HepG2 (cell line): Measurements from ENCODE around the gene PLVAP. TPM values are rescaled to one million over a fixed set of nuclear protein-coding genes. Genes with fewer than 3 reads are reported as not detected.
A peak's percentile ranks its signal among the peaks of the same experiment; 100 is the strongest.

ENCODE experiments used
- ATAC-seq: fragments of 200-7000 bp; cut with Tn5 transposase; 3 replicates; pipeline ENCODE4 v1.9.1; 2020; ENCODE audit warnings: mild to moderate bottlenecking, moderate library complexity
- BruUV-seq: library from RNA; stranded (reverse); fragments of 400-500 nt; replicated peaks from 2 replicates; lab custom pipeline; 2021; lab: Mats Ljungman, UMichigan
- CTCF ChIA-PET: fragments of 300-600 bp; formaldehyde crosslinking; extraction: SDS; loops from one replicate; lab custom pipeline; 2021; ENCODE audit warnings: low total read pairs, inconsistent platforms, low intra/inter-chr PET ratio; lab: Yijun Ruan, JAX
- POLR2A ChIA-PET: fragments of 350-600 bp; sonication (Branson Sonifier 250); formaldehyde crosslinking; loops from one replicate; lab custom pipeline; 2020; ENCODE audit warnings: antibody characterized with exemption, inconsistent platforms; lab: Yijun Ruan, JAX
- DNase-seq: peaks from one replicate; pipeline ENCODE4 v3.0.0-alpha.2; 2015; ENCODE audit warnings: low spot score
- FAIRE-seq: peaks from 3 replicates; lab custom pipeline; 2011; peaks lifted over from hg19 to GRCh38; lab: Jason Lieb, UNC
- H2AFZ ChIP-seq: one replicate; pipeline ENCODE4 v1.6.1; 2011; ENCODE audit warnings: low read length, inconsistent platforms
- H3K27ac ChIP-seq: fragments of 300-600 bp; 3 replicates; pipeline ENCODE4 v1.8.0; 2011; ENCODE audit warnings: mixed run types, mild to moderate bottlenecking, mixed read lengths, low read length, inconsistent platforms; ENCODE audit not compliant: insufficient read depth; ENCODE audit errors: extremely low read length
- H3K27me3 ChIP-seq, 2 experiments: fragments of 200-600 bp in 1 of 2; 2 replicates in 1 of 2; 3 replicates in 1 of 2; pipeline versions ENCODE4 v1.6.0 to v1.8.0; 2011; ENCODE audit warnings: low read length in 2 of 2, mild to moderate bottlenecking in 2 of 2, moderate library complexity in 2 of 2, inconsistent platforms in 1 of 2; ENCODE audit not compliant: insufficient read depth in 2 of 2, control insufficient read depth in 1 of 2
- H3K36me3 ChIP-seq, 2 experiments: fragments of 200-600 bp in 1 of 2; replicated peaks in 1 of 2; 2 replicates in 1 of 2; 3 replicates in 1 of 2; pipeline versions ENCODE4 v1.5.1 to v1.8.0; 2011; ENCODE audit warnings: low read length in 2 of 2, inconsistent platforms in 1 of 2; ENCODE audit not compliant: insufficient read depth in 2 of 2, control insufficient read depth in 1 of 2
- H3K4me1 ChIP-seq: 2 replicates; pipeline ENCODE4 v1.5.1; 2012; ENCODE audit warnings: low read length, inconsistent platforms; ENCODE audit not compliant: insufficient read depth
- H3K4me2 ChIP-seq: 2 replicates; pipeline ENCODE4 v1.6.0; 2011; ENCODE audit warnings: low read depth, low read length, inconsistent platforms
- H3K4me3 ChIP-seq, 3 experiments: fragments of 200-600 bp in 1 of 3; sonication (generic), shearing (Covaris generic) in 1 of 3; replicated peaks in 1 of 3; 2 replicates each; pipeline ENCODE4 v1.5.1; 2011 to 2016; ENCODE audit warnings: low read length in 3 of 3, inconsistent platforms in 2 of 3, low read depth in 2 of 3, mild to moderate bottlenecking in 2 of 3, control low read depth in 1 of 3, mixed read lengths in 1 of 3; ENCODE audit not compliant: insufficient read depth in 1 of 3
- H3K79me2 ChIP-seq: one replicate; pipeline ENCODE4 v1.6.1; 2011; ENCODE audit warnings: low read length, inconsistent platforms; ENCODE audit not compliant: insufficient read depth
- H3K9ac ChIP-seq: 2 replicates; pipeline ENCODE4 v1.6.0; 2011; ENCODE audit warnings: mild to moderate bottlenecking, low read depth, low read length, inconsistent platforms; ENCODE audit not compliant: insufficient read depth
- H3K9me3 ChIP-seq: 2 replicates; pipeline ENCODE4 v1.5.1; 2012; ENCODE audit warnings: mild to moderate bottlenecking, low read length
- H4K20me1 ChIP-seq: 2 replicates; pipeline ENCODE4 v1.6.0; 2011; ENCODE audit warnings: inconsistent platforms, mild to moderate bottlenecking, low read length, moderate library complexity; ENCODE audit not compliant: insufficient read depth
- HIC2 ChIP-seq: sonication (generic); formaldehyde crosslinking; IDR thresholded peaks from 2 replicates; pipeline ENCODE4 v1.9.0; 2022; ENCODE audit warnings: low read depth, missing genetic modification reagents
- HNRNPL ChIP-seq: fragments of 200-400 bp; formaldehyde crosslinking; IDR thresholded peaks from 2 replicates; pipeline ENCODE4 v1.6.1; 2017; ENCODE audit warnings: mild to moderate bottlenecking, low read depth, low read length
- HNRNPUL1 ChIP-seq: fragments of 200-400 bp; formaldehyde crosslinking; IDR thresholded peaks from 2 replicates; pipeline ENCODE4 v1.6.1; 2017; ENCODE audit warnings: low read depth, mild to moderate bottlenecking, low read length, moderate library complexity
- KDM2A ChIP-seq: sonication (generic); formaldehyde crosslinking; IDR thresholded peaks from 2 replicates; pipeline ENCODE4 v1.4.0; 2020; ENCODE audit warnings: low read depth, missing genetic modification reagents, borderline replicate concordance
- MAFK ChIP-seq, 2 experiments: IDR thresholded peaks in 1 of 2; conservative IDR thresholded peaks in 1 of 2; 2 replicates each; pipeline ENCODE4 v1.6.1; 2011; ENCODE audit warnings: improper control_type of control experiment in 2 of 2, low read length in 2 of 2
- MAX ChIP-seq: IDR thresholded peaks from 2 replicates; pipeline ENCODE4 v1.6.1; 2012; ENCODE audit warnings: inconsistent platforms
- MXD4 ChIP-seq: IDR thresholded peaks from 2 replicates; pipeline ENCODE4 v1.6.1; 2016; ENCODE audit warnings: mild to moderate bottlenecking, missing biosample characterization, missing genetic modification reagents
- RFX3 ChIP-seq: IDR thresholded peaks from 2 replicates; pipeline ENCODE4 v1.6.1; 2016; ENCODE audit warnings: missing biosample characterization, missing genetic modification reagents
- SIX1 ChIP-seq: sonication (generic); formaldehyde crosslinking; IDR thresholded peaks from 2 replicates; pipeline ENCODE4 v1.4.0; 2020; ENCODE audit warnings: missing genetic modification reagents, borderline replicate concordance
- STAT5B ChIP-seq: sonication (generic); formaldehyde crosslinking; IDR thresholded peaks from 2 replicates; pipeline ENCODE4 v1.4.0; 2020; ENCODE audit warnings: missing genetic modification reagents
- ZNF142 ChIP-seq: sonication (generic); formaldehyde crosslinking; IDR thresholded peaks from 2 replicates; pipeline ENCODE4 v1.4.0; 2020; ENCODE audit warnings: missing genetic modification reagents
- ZNF296 ChIP-seq: sonication (generic); formaldehyde crosslinking; conservative IDR thresholded peaks from 2 replicates; pipeline ENCODE4 v1.5.0; 2020; ENCODE audit warnings: mild to moderate bottlenecking, missing genetic modification reagents
- ZNF737 ChIP-seq: sonication (generic); formaldehyde crosslinking; IDR thresholded peaks from 2 replicates; pipeline ENCODE4 v1.5.0; 2020; ENCODE audit warnings: missing genetic modification reagents, mild to moderate bottlenecking, borderline replicate concordance
- ZNF784 ChIP-seq: sonication (generic); formaldehyde crosslinking; IDR thresholded peaks from 2 replicates; pipeline ENCODE4 v1.5.1; 2020; ENCODE audit warnings: missing genetic modification reagents, mild to moderate bottlenecking, borderline replicate concordance
- WGBS: methylation state at CpG from one replicate; pipeline ENCODE4 v1.1.6; 2017; ENCODE audit warnings: low lambda C conversion rate; 5-methylcytosine and 5-hydroxymethylcytosine counted together
- in situ Hi-C: cut with HindIII; loops from 2 replicates; pipeline ENCODE4 v1.10.0; 2017; ENCODE audit warnings: low pct_unique_long_range_greater_than_20kb; ENCODE audit not compliant: extremely low pct_ligation_motif_present
- intact Hi-C: fragments of 100-400 bp; cut with micrococcal nuclease; formaldehyde crosslinking; loops from one replicate; pipeline ENCODE4 v1.10.0; 2022; ENCODE audit not compliant: unreplicated experiment
- polyA plus RNA-seq, 8 experiments: library from polyadenylated mRNA; depleted of rRNA in 3 of 8; stranded (reverse) in 7 of 8; unstranded in 1 of 8; fragments of >200 nt; fragmentation: Illumina TruSeq in 4 of 8; extraction: Trizol in 4 of 8; gene quantifications; 2 replicates each; pipeline versions ENCODE4 v1.2.1 to v1.2.3, GENCODE V29; 2011 to 2016; ENCODE audit warnings: low read depth in 4 of 8, missing spikeins in 1 of 8, mixed read lengths in 1 of 8; ENCODE audit not compliant: insufficient read depth in 1 of 8
- total RNA-seq, 5 experiments: library from RNA; depleted of rRNA; stranded (reverse); fragments of >200 nt; fragmentation: Illumina TruSeq; extraction: Trizol; gene quantifications; 2 replicates each; pipeline ENCODE4 v1.2.3, GENCODE V29; 2016; ENCODE audit warnings: low read depth in 1 of 5

PLVAP gene
- total and polyA plus RNA-seq, 2 of the 13 experiments (the other 11 are each of a cell fraction or from before 2014, with no cell fraction given) = 0.26 TPM; not detected in 1

GRCh38 chr19:17330262-17331044 is 46.7 kb downstream of the PLVAP start:
- WGBS = 49% methylated on average over 16 of the region's 24 CpGs
- no peak for DNase-seq
- intact Hi-C loops (no loop called here), in situ Hi-C loops (no loop called here)
- ChIA-PET CTCF (no interaction called here), POLR2A (no interaction called here)
- Histone ChIP-seq H3K4me1 (peaks cover 31% of the 10 kb centered on the region), H3K9me3 (no peaks in the 10 kb centered on the region), H3K9ac (no peak overlapping the region), H2AFZ (no peak overlapping the region), H3K27me3 (no peaks in the 10 kb centered on the region), H3K36me3 (no peaks in the 10 kb centered on the region), H3K79me2 (no peaks in the 10 kb centered on the region), H4K20me1 (no peaks in the 10 kb centered on the region), H3K4me3 (no peak overlapping the region), H3K4me2 (0 out of 2 replicates have a peak overlapping the region, but pooled peaks have one; percentile 12), H3K27ac (no peak overlapping the region)
- no TSS peak for BruUV-seq
- ATAC-seq = no peak
- FAIRE-seq = no peak
- TF ChIP-seq ZNF296 (no peak), HNRNPL (peak; percentile 66; the same call in 1 of the 2 replicates), MAFK (conservative IDR thresholded peaks at IDR 0.05 in 1 of 2, IDR thresholded peaks at IDR 0.05 in 1 of 2; ENCODE audit: low read length in 2 of 2) (no peak), RFX3 (CRISPR knock-in tag) (no peak), HNRNPUL1 (no peak), SIX1 (no peak), ZNF737 (no peak), KDM2A (CRISPR knock-in tag) (0 out of 2 replicates have a peak, but pooled peaks have one; percentile 14), ZNF142 (CRISPR knock-in tag) (0 out of 2 replicates have a peak, but pooled peaks have one; percentile 15), STAT5B (CRISPR knock-in tag) (no peak), ZNF784 (CRISPR knock-in tag) (no peak), HIC2 (CRISPR knock-in tag) (peak; percentile 90; the same call in 1 of the 2 replicates), MXD4 (CRISPR knock-in tag) (no peak), MAX (peak; percentile 24; the same call in 1 of the 2 replicates)
